HEK293 (cell line): ENCODE data around the gene ACVRL1.

Experiments used
- CTCF ChIA-PET: fragments of 350-600 bp; formaldehyde crosslinking; extraction: SDS; loops from one replicate; lab custom pipeline; 2021; ENCODE audit warnings: antibody characterized with exemption; lab: Yijun Ruan, JAX
- POLR2A ChIA-PET: fragments of 300-600 bp; formaldehyde crosslinking; extraction: SDS; loops from one replicate; lab custom pipeline; 2020; ENCODE audit warnings: antibody characterized with exemption, inconsistent platforms; lab: Yijun Ruan, JAX
- H3K27ac ChIP-seq: fragments of 200-500 bp; sonication (Bioruptor generic); 2 replicates; pipeline ENCODE4 v1.5.1; 2014; ENCODE audit warnings: low read depth, low read length, control low read depth, inconsistent platforms; ENCODE audit errors: extremely low read depth
- H3K36me3 ChIP-seq, 2 experiments: fragments of 200-500 bp in 1 of 2; sonication (Bioruptor generic) in 1 of 2; 1 replicate in 1 of 2; 2 replicates in 1 of 2; pipeline ENCODE4 v1.5.1; 2014 to 2017; ENCODE audit warnings: inconsistent platforms in 2 of 2, low read length in 2 of 2; ENCODE audit not compliant: control insufficient read depth in 2 of 2, insufficient read depth in 1 of 2
- H3K4me1 ChIP-seq: fragments of 200-500 bp; sonication (Bioruptor generic); 2 replicates; pipeline ENCODE4 v1.5.1; 2014; ENCODE audit warnings: mild to moderate bottlenecking, low read length, inconsistent platforms; ENCODE audit not compliant: control insufficient read depth, insufficient read depth
- H3K4me3 ChIP-seq: 2 replicates; pipeline ENCODE4 v1.5.1; 2011; ENCODE audit warnings: low read depth, mild to moderate bottlenecking, control low read depth, low read length, moderate library complexity
- H3K9me3 ChIP-seq: fragments of 200-500 bp; sonication (Bioruptor generic); 2 replicates; pipeline ENCODE4 v1.5.1; 2014; ENCODE audit warnings: low read depth, low read length, inconsistent platforms; ENCODE audit not compliant: control insufficient read depth, insufficient read depth
- GLIS2 ChIP-seq: fragments of 450-650 bp; formaldehyde crosslinking; IDR thresholded peaks from 2 replicates; pipeline ENCODE4 v1.5.1; 2016; ENCODE audit warnings: missing biosample characterization, missing genetic modification characterization
- HOXD13 ChIP-seq: sonication (generic); formaldehyde crosslinking; IDR thresholded peaks from 2 replicates; pipeline ENCODE4 v1.8.0; 2022; ENCODE audit warnings: missing genetic modification reagents, borderline replicate concordance
- IKZF3 ChIP-seq: fragments of 450-650 bp; IDR thresholded peaks from 2 replicates; pipeline ENCODE4 v1.5.0; 2018; ENCODE audit warnings: missing biosample characterization, mild to moderate bottlenecking, missing genetic modification characterization, moderate library complexity
- TCF7L2 ChIP-seq: IDR thresholded peaks from 2 replicates; pipeline ENCODE4 v1.6.1; 2011; ENCODE audit warnings: low read depth, mild to moderate bottlenecking, inconsistent platforms, low read length, moderate library complexity, borderline replicate concordance
- ZBTB1 ChIP-seq: fragments of 450-650 bp; formaldehyde crosslinking; IDR thresholded peaks from 2 replicates; pipeline ENCODE4 v1.5.1; 2016; ENCODE audit warnings: missing biosample characterization, missing genetic modification characterization
- ZNF121 ChIP-seq: fragments of 450-650 bp; formaldehyde crosslinking; IDR thresholded peaks from 2 replicates; pipeline ENCODE4 v1.5.1; 2016; ENCODE audit warnings: missing biosample characterization, missing genetic modification characterization
- ZNF132 ChIP-seq: fragments of 450-650 bp; formaldehyde crosslinking; IDR thresholded peaks from 2 replicates; pipeline ENCODE4 v1.5.1; 2017; ENCODE audit warnings: missing biosample characterization, missing genetic modification characterization, borderline replicate concordance
- ZNF133 ChIP-seq: fragments of 450-650 bp; formaldehyde crosslinking; IDR thresholded peaks from 2 replicates; pipeline ENCODE4 v1.5.1; 2016; ENCODE audit warnings: missing biosample characterization, missing genetic modification characterization
- ZNF302 ChIP-seq: fragments of 450-650 bp; formaldehyde crosslinking; IDR thresholded peaks from 2 replicates; pipeline ENCODE4 v1.5.1; 2016; ENCODE audit warnings: missing biosample characterization, missing genetic modification characterization, low read depth
- ZNF335 ChIP-seq: fragments of 450-650 bp; formaldehyde crosslinking; conservative IDR thresholded peaks from 2 replicates; pipeline ENCODE4 v1.5.1; 2016; ENCODE audit warnings: missing biosample characterization, missing genetic modification characterization
- ZNF416 ChIP-seq: fragments of 450-650 bp; formaldehyde crosslinking; IDR thresholded peaks from 2 replicates; pipeline ENCODE4 v1.5.1; 2016; ENCODE audit warnings: missing biosample characterization, missing genetic modification characterization
- ZNF555 ChIP-seq: fragments of 450-650 bp; formaldehyde crosslinking; conservative IDR thresholded peaks from 2 replicates; pipeline ENCODE4 v1.5.1; 2017; ENCODE audit warnings: missing biosample characterization, mild to moderate bottlenecking, missing genetic modification characterization, inconsistent platforms
- ZNF707 ChIP-seq: fragments of 450-650 bp; formaldehyde crosslinking; IDR thresholded peaks from 2 replicates; pipeline ENCODE4 v1.5.1; 2016; ENCODE audit warnings: missing biosample characterization, missing genetic modification characterization
- TF ChIP-seq, protein P1 (sequence below): sonication (generic); formaldehyde crosslinking; IDR thresholded peaks from 2 replicates; pipeline ENCODE4 v1.8.1; 2022; ENCODE audit warnings: mild to moderate bottlenecking, moderate library complexity, missing genetic modification reagents
- TF ChIP-seq, protein P2 (sequence below): fragments of 450-650 bp; formaldehyde crosslinking; IDR thresholded peaks from 2 replicates; pipeline ENCODE4 v1.5.1; 2017; ENCODE audit warnings: missing biosample characterization, missing genetic modification characterization
- TF ChIP-seq, protein P3 (sequence below): fragments of 450-650 bp; formaldehyde crosslinking; conservative IDR thresholded peaks from 2 replicates; pipeline ENCODE4 v1.5.1; 2016; ENCODE audit warnings: low read depth, missing biosample characterization, missing genetic modification characterization

The ACVRL1 gene

DNA sequence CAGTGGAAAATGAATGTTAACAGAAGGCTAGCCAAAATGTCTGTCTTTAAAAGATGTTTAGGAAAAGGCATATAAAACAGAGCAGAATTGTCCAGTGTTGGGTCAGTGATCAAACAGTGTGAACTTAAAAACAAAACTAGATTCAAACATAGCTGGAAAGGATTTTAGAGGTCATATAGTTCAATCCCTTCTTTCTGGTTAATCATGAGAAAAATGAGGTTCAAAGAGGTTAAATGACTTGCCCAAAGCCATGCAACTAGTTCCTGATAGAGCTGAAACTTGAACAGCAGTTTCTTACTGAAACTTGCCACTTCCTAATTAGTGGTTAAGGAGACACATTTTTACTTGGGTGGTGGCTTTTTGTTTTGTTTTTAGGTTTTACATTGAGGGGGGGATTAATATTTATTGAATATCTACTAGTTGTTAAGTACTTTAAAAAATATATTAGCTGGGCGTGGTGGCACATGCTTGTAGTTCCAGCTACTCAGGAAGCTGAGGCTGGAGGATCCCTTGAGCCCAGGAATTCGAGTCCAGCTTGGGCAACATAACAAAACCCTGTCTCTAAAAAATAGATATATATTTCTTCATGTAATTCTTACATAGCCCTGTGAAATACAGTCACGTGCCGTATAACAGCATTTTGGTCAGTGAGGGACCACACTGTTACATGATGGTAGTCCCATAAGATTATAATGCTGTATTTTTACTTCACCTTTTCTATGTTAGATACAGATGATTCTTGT, 64.5 kb downstream of the ACVRL1 start (continued):
- TF ChIP-seq, protein P1, sequence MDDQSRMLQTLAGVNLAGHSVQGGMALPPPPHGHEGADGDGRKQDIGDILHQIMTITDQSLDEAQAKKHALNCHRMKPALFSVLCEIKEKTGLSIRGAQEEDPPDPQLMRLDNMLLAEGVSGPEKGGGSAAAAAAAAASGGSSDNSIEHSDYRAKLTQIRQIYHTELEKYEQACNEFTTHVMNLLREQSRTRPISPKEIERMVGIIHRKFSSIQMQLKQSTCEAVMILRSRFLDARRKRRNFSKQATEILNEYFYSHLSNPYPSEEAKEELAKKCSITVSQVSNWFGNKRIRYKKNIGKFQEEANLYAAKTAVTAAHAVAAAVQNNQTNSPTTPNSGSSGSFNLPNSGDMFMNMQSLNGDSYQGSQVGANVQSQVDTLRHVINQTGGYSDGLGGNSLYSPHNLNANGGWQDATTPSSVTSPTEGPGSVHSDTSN: no peak
- TF ChIP-seq HOXD13 (CRISPR knock-in tag) (no peak), ZNF335 (tag by site-specific recombination) (no peak), IKZF3 (tag by site-specific recombination) (no peak)
- TF ChIP-seq, protein P2, sequence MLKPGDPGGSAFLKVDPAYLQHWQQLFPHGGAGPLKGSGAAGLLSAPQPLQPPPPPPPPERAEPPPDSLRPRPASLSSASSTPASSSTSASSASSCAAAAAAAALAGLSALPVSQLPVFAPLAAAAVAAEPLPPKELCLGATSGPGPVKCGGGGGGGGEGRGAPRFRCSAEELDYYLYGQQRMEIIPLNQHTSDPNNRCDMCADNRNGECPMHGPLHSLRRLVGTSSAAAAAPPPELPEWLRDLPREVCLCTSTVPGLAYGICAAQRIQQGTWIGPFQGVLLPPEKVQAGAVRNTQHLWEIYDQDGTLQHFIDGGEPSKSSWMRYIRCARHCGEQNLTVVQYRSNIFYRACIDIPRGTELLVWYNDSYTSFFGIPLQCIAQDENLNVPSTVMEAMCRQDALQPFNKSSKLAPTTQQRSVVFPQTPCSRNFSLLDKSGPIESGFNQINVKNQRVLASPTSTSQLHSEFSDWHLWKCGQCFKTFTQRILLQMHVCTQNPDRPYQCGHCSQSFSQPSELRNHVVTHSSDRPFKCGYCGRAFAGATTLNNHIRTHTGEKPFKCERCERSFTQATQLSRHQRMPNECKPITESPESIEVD: 0 out of 2 replicates have a peak, but pooled peaks have one; percentile 3

DNA sequence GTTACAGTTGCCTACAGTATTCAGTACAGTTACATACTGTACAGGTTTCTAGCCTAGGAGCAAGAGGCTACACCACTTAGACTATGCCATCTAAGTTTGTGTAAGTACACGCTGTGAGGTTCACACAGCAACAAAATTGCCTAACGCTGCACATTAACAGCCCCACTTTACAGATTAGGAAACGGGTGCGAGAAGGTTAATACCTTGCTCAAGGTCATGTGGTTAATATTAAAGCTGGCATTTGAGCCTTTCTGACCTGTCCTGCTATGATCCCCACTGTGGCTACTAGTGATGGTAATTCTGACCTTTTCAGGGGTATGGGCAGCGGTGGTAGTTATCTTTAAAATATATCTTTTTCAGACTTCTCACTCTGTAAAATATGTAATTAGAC, 65.1 kb downstream of the ACVRL1 start:
- TF ChIP-seq ZNF707 (tag by site-specific recombination): no peak
- TF ChIP-seq ZNF132: no peak
- TF ChIP-seq TCF7L2: no peak
- TF ChIP-seq ZNF121 (tag by site-specific recombination): no peak
- TF ChIP-seq ZNF133: no peak
- no peak for TF ChIP-seq ZBTB1 (tag by site-specific recombination)
- no peak for TF ChIP-seq ZNF416
- TF ChIP-seq, protein P3, sequence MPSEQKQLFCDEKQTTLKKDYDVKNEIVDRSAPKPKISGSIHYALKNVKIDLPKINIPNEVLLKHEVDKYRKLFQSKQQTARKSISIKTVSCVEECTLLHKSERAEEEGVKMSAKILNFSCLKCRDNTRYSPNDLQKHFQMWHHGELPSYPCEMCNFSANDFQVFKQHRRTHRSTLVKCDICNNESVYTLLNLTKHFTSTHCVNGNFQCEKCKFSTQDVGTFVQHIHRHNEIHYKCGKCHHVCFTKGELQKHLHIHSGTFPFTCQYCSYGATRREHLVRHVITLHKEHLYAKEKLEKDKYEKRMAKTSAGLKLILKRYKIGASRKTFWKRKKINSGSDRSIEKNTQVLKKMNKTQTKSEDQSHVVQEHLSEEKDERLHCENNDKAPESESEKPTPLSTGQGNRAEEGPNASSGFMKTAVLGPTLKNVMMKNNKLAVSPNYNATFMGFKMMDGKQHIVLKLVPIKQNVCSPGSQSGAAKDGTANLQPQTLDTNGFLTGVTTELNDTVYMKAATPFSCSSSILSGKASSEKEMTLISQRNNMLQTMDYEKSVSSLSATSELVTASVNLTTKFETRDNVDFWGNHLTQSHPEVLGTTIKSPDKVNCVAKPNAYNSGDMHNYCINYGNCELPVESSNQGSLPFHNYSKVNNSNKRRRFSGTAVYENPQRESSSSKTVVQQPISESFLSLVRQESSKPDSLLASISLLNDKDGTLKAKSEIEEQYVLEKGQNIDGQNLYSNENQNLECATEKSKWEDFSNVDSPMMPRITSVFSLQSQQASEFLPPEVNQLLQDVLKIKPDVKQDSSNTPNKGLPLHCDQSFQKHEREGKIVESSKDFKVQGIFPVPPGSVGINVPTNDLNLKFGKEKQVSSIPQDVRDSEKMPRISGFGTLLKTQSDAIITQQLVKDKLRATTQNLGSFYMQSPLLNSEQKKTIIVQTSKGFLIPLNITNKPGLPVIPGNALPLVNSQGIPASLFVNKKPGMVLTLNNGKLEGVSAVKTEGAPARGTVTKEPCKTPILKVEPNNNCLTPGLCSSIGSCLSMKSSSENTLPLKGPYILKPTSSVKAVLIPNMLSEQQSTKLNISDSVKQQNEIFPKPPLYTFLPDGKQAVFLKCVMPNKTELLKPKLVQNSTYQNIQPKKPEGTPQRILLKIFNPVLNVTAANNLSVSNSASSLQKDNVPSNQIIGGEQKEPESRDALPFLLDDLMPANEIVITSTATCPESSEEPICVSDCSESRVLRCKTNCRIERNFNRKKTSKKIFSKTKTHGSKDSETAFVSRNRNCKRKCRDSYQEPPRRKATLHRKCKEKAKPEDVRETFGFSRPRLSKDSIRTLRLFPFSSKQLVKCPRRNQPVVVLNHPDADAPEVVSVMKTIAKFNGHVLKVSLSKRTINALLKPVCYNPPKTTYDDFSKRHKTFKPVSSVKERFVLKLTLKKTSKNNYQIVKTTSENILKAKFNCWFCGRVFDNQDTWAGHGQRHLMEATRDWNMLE (tag by site-specific recombination): no peak
- no peak for TF ChIP-seq ZNF555 (tag by site-specific recombination)
- TF ChIP-seq ZNF302 (tag by site-specific recombination): no peak
- no peak for TF ChIP-seq GLIS2
- TF ChIP-seq, all 188 proteins: peak for 0
- Histone ChIP-seq H3K4me1 (peaks cover 20% of the 10 kb centered on the region), H3K36me3 (peaks cover 5 to 21% of the 10 kb centered on the region in 2 experiments; a peak in 2 of 3 replicates), H3K27ac (no peak overlapping the region), H3K4me3 (no peak overlapping the region), H3K9me3 (no peaks in the 10 kb centered on the region)
- CTCF ChIA-PET: interaction anchor here (0.7 to 3.8 kb wide), 10 partner anchors 11 to 60 kb away, joined by 3 to 49 read pairs (median 12); no protein-coding TSS in a partner anchor
- POLR2A ChIA-PET: no interaction called here
